HepG2 (cell line): Measurements from ENCODE around the gene ABHD15. TPM values are rescaled to one million over a fixed set of nuclear protein-coding genes. Genes with fewer than 3 reads are reported as not detected.

Experiments used
- ATAC-seq: fragments of 200-7000 bp; cut with Tn5 transposase; 3 replicates; pipeline ENCODE4 v1.9.1; 2020; ENCODE audit warnings: mild to moderate bottlenecking, moderate library complexity
- BruUV-seq: library from RNA; stranded (reverse); fragments of 400-500 nt; replicated peaks from 2 replicates; lab custom pipeline; 2021; lab: Mats Ljungman, UMichigan
- CTCF ChIA-PET: fragments of 300-600 bp; formaldehyde crosslinking; extraction: SDS; loops from one replicate; lab custom pipeline; 2021; ENCODE audit warnings: low total read pairs, inconsistent platforms, low intra/inter-chr PET ratio; lab: Yijun Ruan, JAX
- POLR2A ChIA-PET: fragments of 350-600 bp; sonication (Branson Sonifier 250); formaldehyde crosslinking; loops from one replicate; lab custom pipeline; 2020; ENCODE audit warnings: antibody characterized with exemption, inconsistent platforms; lab: Yijun Ruan, JAX
- DNase-seq: peaks from one replicate; pipeline ENCODE4 v3.0.0-alpha.2; 2015; ENCODE audit warnings: low spot score
- FAIRE-seq: peaks from 3 replicates; lab custom pipeline; 2011; peaks lifted over from hg19 to GRCh38; lab: Jason Lieb, UNC
- H2AFZ ChIP-seq: one replicate; pipeline ENCODE4 v1.6.1; 2011; ENCODE audit warnings: low read length, inconsistent platforms
- H3K27ac ChIP-seq: fragments of 300-600 bp; 3 replicates; pipeline ENCODE4 v1.8.0; 2011; ENCODE audit warnings: mixed run types, mild to moderate bottlenecking, mixed read lengths, low read length, inconsistent platforms; ENCODE audit not compliant: insufficient read depth; ENCODE audit errors: extremely low read length
- H3K27me3 ChIP-seq, 2 experiments: fragments of 200-600 bp in 1 of 2; 2 replicates in 1 of 2; 3 replicates in 1 of 2; pipeline versions ENCODE4 v1.6.0 to v1.8.0; 2011; ENCODE audit warnings: low read length in 2 of 2, mild to moderate bottlenecking in 2 of 2, moderate library complexity in 2 of 2, inconsistent platforms in 1 of 2; ENCODE audit not compliant: insufficient read depth in 2 of 2, control insufficient read depth in 1 of 2
- H3K36me3 ChIP-seq, 2 experiments: fragments of 200-600 bp in 1 of 2; replicated peaks in 1 of 2; 2 replicates in 1 of 2; 3 replicates in 1 of 2; pipeline versions ENCODE4 v1.5.1 to v1.8.0; 2011; ENCODE audit warnings: low read length in 2 of 2, inconsistent platforms in 1 of 2; ENCODE audit not compliant: insufficient read depth in 2 of 2, control insufficient read depth in 1 of 2
- H3K4me1 ChIP-seq: 2 replicates; pipeline ENCODE4 v1.5.1; 2012; ENCODE audit warnings: low read length, inconsistent platforms; ENCODE audit not compliant: insufficient read depth
- H3K4me2 ChIP-seq: 2 replicates; pipeline ENCODE4 v1.6.0; 2011; ENCODE audit warnings: low read depth, low read length, inconsistent platforms
- H3K4me3 ChIP-seq, 3 experiments: fragments of 200-600 bp in 1 of 3; sonication (generic), shearing (Covaris generic) in 1 of 3; replicated peaks in 1 of 3; 2 replicates each; pipeline ENCODE4 v1.5.1; 2011 to 2016; ENCODE audit warnings: low read length in 3 of 3, inconsistent platforms in 2 of 3, low read depth in 2 of 3, mild to moderate bottlenecking in 2 of 3, control low read depth in 1 of 3, mixed read lengths in 1 of 3; ENCODE audit not compliant: insufficient read depth in 1 of 3
- H3K79me2 ChIP-seq: one replicate; pipeline ENCODE4 v1.6.1; 2011; ENCODE audit warnings: low read length, inconsistent platforms; ENCODE audit not compliant: insufficient read depth
- H3K9ac ChIP-seq: 2 replicates; pipeline ENCODE4 v1.6.0; 2011; ENCODE audit warnings: mild to moderate bottlenecking, low read depth, low read length, inconsistent platforms; ENCODE audit not compliant: insufficient read depth
- H3K9me3 ChIP-seq: 2 replicates; pipeline ENCODE4 v1.5.1; 2012; ENCODE audit warnings: mild to moderate bottlenecking, low read length
- H4K20me1 ChIP-seq: 2 replicates; pipeline ENCODE4 v1.6.0; 2011; ENCODE audit warnings: inconsistent platforms, mild to moderate bottlenecking, low read length, moderate library complexity; ENCODE audit not compliant: insufficient read depth
- ATAD3A ChIP-seq: sonication (generic); formaldehyde crosslinking; IDR thresholded peaks from 2 replicates; pipeline ENCODE4 v1.4.0; 2020; ENCODE audit warnings: missing genetic modification reagents
- HOXA5 ChIP-seq: sonication (generic); formaldehyde crosslinking; IDR thresholded peaks from 2 replicates; pipeline ENCODE4 v1.4.0; 2020; ENCODE audit warnings: missing genetic modification reagents
- IKZF1 ChIP-seq: fragments of 450-650 bp; IDR thresholded peaks from 2 replicates; pipeline ENCODE4 v1.7.1; 2016
- NCOR1 ChIP-seq: fragments of 200-600 bp; sonication (generic); IDR thresholded peaks from 2 replicates; pipeline ENCODE4 v1.7.0; 2017; ENCODE audit warnings: antibody characterized with exemption, low read length, borderline replicate concordance
- PHF5A ChIP-seq: IDR thresholded peaks from one replicate; pipeline ENCODE4 v1.6.1; 2018; ENCODE audit warnings: low read depth, missing genetic modification reagents; ENCODE audit not compliant: unreplicated experiment
- ZFP37 ChIP-seq: sonication (generic); formaldehyde crosslinking; IDR thresholded peaks from 2 replicates; pipeline ENCODE4 v1.4.0; 2020; ENCODE audit warnings: missing genetic modification reagents, borderline replicate concordance
- ZNF3 ChIP-seq: IDR thresholded peaks from 2 replicates; pipeline ENCODE4 v1.7.0; 2017; ENCODE audit warnings: inconsistent platforms
- ZNF704 ChIP-seq: sonication (generic); formaldehyde crosslinking; IDR thresholded peaks from 2 replicates; pipeline ENCODE4 v1.8.1; 2023; ENCODE audit warnings: mild to moderate bottlenecking, inconsistent platforms, moderate library complexity, missing genetic modification reagents, borderline replicate concordance
- ZNF841 ChIP-seq: sonication (generic); formaldehyde crosslinking; IDR thresholded peaks from 2 replicates; pipeline ENCODE4 v1.8.1; 2023; ENCODE audit warnings: missing genetic modification reagents, borderline replicate concordance
- ZNF850 ChIP-seq: sonication (generic); formaldehyde crosslinking; conservative IDR thresholded peaks from 2 replicates; pipeline ENCODE4 v1.9.0; 2021; ENCODE audit warnings: mild to moderate bottlenecking, missing genetic modification reagents
- WGBS: methylation state at CpG from one replicate; pipeline ENCODE4 v1.1.6; 2017; ENCODE audit warnings: low lambda C conversion rate; 5-methylcytosine and 5-hydroxymethylcytosine counted together
- in situ Hi-C: cut with HindIII; loops from 2 replicates; pipeline ENCODE4 v1.10.0; 2017; ENCODE audit warnings: low pct_unique_long_range_greater_than_20kb; ENCODE audit not compliant: extremely low pct_ligation_motif_present
- intact Hi-C: fragments of 100-400 bp; cut with micrococcal nuclease; formaldehyde crosslinking; loops from one replicate; pipeline ENCODE4 v1.10.0; 2022; ENCODE audit not compliant: unreplicated experiment
- polyA plus RNA-seq, 8 experiments: library from polyadenylated mRNA; depleted of rRNA in 3 of 8; stranded (reverse) in 7 of 8; unstranded in 1 of 8; fragments of >200 nt; fragmentation: Illumina TruSeq in 4 of 8; extraction: Trizol in 4 of 8; gene quantifications; 2 replicates each; pipeline versions ENCODE4 v1.2.1 to v1.2.3, GENCODE V29; 2011 to 2016; ENCODE audit warnings: low read depth in 4 of 8, missing spikeins in 1 of 8, mixed read lengths in 1 of 8; ENCODE audit not compliant: insufficient read depth in 1 of 8
- total RNA-seq, 5 experiments: library from RNA; depleted of rRNA; stranded (reverse); fragments of >200 nt; fragmentation: Illumina TruSeq; extraction: Trizol; gene quantifications; 2 replicates each; pipeline ENCODE4 v1.2.3, GENCODE V29; 2016; ENCODE audit warnings: low read depth in 1 of 5
- TF ChIP-seq, protein P1 (sequence below): IDR thresholded peaks from 2 replicates; pipeline ENCODE4 v1.4.0; 2020; ENCODE audit warnings: mild to moderate bottlenecking, missing genetic modification reagents
- TF ChIP-seq, protein P2 (sequence below): sonication (generic); formaldehyde crosslinking; IDR thresholded peaks from 2 replicates; pipeline ENCODE4 v1.5.0; 2020; ENCODE audit warnings: missing genetic modification reagents, mild to moderate bottlenecking, borderline replicate concordance

The ABHD15 gene
- total and polyA plus RNA-seq, 2 of the 13 experiments (the other 11 are each of a cell fraction or from before 2014, with no cell fraction given), result 2.4 to 7.7 TPM

GRCh38 chr17:29563816-29564215 lies 3.0 kb downstream of the ABHD15 start:
- Histone ChIP-seq H3K79me2 (no peaks in the 10 kb centered on the region), H3K27ac (no peak overlapping the region), H3K4me3 (no peak overlapping the region), H3K9me3 (no peaks in the 10 kb centered on the region), H3K4me1 (peaks cover 27% of the 10 kb centered on the region), H3K4me2 (no peak overlapping the region), H4K20me1 (0 out of 2 replicates have a peak, but pooled peaks cover 5% of the 10 kb centered on the region), H2AFZ (no peak overlapping the region), H3K36me3 (no peaks in the 10 kb centered on the region; a peak in 1 of 5 replicates), H3K27me3 (no peaks in the 10 kb centered on the region), H3K9ac (no peak overlapping the region)
- WGBS, result 100% methylated on average over 2 of the region's 3 CpGs
- POLR2A ChIA-PET, result interaction anchor here (1.4 kb wide), 1 partner anchor 11 kb away, joined by 3 read pairs; no protein-coding TSS in a partner anchor
- in situ Hi-C loops (no loop called here), intact Hi-C loops (loop anchor here (10.0 kb wide), 1 partner anchor 269 kb away; the partner anchor contains the start of gene NUFIP2)
- FAIRE-seq, result no peak
- DNase-seq, result no peak
- no peak for TF ChIP-seq ZNF850 (CRISPR knock-in tag)
- CTCF ChIA-PET, result no interaction called here
- BruUV-seq, result no TSS peak
- ATAC-seq, result no peak

- intact Hi-C loops (loop anchor here (10.0 kb wide), 1 partner anchor 268 kb away; the partner anchor contains the start of gene NUFIP2), in situ Hi-C loops (no loop called here)
- FAIRE-seq (no peak), DNase-seq (no peak), ATAC-seq (no peak)
- Histone ChIP-seq H3K9ac (no peak overlapping the region), H3K79me2 (no peaks in the 10 kb centered on the region), H3K9me3 (no peaks in the 10 kb centered on the region), H3K4me2 (no peak overlapping the region), H4K20me1 (0 out of 2 replicates have a peak, but pooled peaks cover 5% of the 10 kb centered on the region), H3K36me3 (no peaks in the 10 kb centered on the region; a peak in 1 of 5 replicates), H3K4me1 (peaks cover 28% of the 10 kb centered on the region), H3K27ac (no peak overlapping the region), H3K4me3 (no peak overlapping the region), H3K27me3 (no peaks in the 10 kb centered on the region), H2AFZ (no peak overlapping the region)
- POLR2A ChIA-PET, result interaction anchor here (1.4 kb wide), 1 partner anchor 12 kb away, joined by 3 read pairs; no protein-coding TSS in a partner anchor
- BruUV-seq, result no TSS peak
- WGBS, result 96% methylated on average over 18 of the region's 18 CpGs
- CTCF ChIA-PET, result no interaction called here
- TF ChIP-seq ZNF3 (no peak), HOXA5 (CRISPR knock-in tag) (no peak), IKZF1 (no peak), ZNF704 (no peak), ATAD3A (CRISPR knock-in tag) (no peak), ZNF841 (no peak), NCOR1 (no peak), PHF5A (CRISPR knock-in tag) (no peak), ZFP37 (CRISPR knock-in tag) (no peak)
- TF ChIP-seq, protein P1, sequence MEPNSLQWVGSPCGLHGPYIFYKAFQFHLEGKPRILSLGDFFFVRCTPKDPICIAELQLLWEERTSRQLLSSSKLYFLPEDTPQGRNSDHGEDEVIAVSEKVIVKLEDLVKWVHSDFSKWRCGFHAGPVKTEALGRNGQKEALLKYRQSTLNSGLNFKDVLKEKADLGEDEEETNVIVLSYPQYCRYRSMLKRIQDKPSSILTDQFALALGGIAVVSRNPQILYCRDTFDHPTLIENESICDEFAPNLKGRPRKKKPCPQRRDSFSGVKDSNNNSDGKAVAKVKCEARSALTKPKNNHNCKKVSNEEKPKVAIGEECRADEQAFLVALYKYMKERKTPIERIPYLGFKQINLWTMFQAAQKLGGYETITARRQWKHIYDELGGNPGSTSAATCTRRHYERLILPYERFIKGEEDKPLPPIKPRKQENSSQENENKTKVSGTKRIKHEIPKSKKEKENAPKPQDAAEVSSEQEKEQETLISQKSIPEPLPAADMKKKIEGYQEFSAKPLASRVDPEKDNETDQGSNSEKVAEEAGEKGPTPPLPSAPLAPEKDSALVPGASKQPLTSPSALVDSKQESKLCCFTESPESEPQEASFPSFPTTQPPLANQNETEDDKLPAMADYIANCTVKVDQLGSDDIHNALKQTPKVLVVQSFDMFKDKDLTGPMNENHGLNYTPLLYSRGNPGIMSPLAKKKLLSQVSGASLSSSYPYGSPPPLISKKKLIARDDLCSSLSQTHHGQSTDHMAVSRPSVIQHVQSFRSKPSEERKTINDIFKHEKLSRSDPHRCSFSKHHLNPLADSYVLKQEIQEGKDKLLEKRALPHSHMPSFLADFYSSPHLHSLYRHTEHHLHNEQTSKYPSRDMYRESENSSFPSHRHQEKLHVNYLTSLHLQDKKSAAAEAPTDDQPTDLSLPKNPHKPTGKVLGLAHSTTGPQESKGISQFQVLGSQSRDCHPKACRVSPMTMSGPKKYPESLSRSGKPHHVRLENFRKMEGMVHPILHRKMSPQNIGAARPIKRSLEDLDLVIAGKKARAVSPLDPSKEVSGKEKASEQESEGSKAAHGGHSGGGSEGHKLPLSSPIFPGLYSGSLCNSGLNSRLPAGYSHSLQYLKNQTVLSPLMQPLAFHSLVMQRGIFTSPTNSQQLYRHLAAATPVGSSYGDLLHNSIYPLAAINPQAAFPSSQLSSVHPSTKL (CRISPR knock-in tag), result no peak
- TF ChIP-seq, protein P2, sequence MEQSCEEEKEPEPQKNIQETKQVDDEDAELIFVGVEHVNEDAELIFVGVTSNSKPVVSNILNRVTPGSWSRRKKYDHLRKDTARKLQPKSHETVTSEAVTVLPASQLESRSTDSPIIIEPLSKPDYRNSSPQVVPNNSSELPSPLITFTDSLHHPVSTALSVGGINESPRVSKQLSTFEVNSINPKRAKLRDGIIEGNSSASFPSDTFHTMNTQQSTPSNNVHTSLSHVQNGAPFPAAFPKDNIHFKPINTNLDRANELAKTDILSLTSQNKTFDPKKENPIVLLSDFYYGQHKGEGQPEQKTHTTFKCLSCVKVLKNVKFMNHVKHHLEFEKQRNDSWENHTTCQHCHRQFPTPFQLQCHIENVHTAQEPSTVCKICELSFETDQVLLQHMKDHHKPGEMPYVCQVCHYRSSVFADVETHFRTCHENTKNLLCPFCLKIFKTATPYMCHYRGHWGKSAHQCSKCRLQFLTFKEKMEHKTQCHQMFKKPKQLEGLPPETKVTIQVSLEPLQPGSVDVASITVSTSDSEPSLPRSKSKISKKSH (CRISPR knock-in tag), result no peak
These were observed 4.2 kb downstream of the ABHD15 start for GRCh38 chr17:29562615-29563014.
